ENCODE data around the gene TENT4B.

Gene TENT4B

DNA sequence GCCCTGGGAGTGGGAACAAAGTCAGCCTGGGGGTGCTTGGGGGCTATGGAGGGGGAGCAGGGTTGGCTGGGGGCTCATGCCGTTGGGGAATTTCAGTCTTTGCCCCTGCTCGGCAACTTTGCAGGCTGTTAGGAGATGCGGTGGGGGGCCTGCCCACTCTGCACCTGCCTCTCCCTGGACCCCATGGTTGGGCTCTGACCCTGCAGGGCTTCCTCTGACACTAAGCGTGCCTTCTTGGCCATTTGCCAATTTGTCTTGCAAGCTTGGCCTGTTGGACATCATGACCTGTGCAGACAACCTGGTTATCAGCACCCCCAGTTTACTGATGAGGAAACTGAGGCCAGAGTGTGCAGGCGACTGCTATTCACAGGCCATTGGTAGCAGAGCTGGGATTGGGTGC, 127.8 kb downstream of the TENT4B start:
- Histone ChIP-seq H3K36me3 (ENCODE audit: insufficient read depth, low read length) (no peaks in the 10 kb centered on the region), H3K27me3 (ENCODE audit: insufficient read depth, low read length) (no peaks in the 10 kb centered on the region), H3K9me3 (ENCODE audit: low read length) (no peaks in the 10 kb centered on the region), H2AFZ (ENCODE audit: low read depth, low read length) (no peak overlapping the region), H3K4me3 (ENCODE audit: low read length) (no peak overlapping the region), H3K4me1 (ENCODE audit: insufficient read depth, low read length) (no peaks in the 10 kb centered on the region)
